NB4 (cell line): ENCODE data around the gene TCHH.

Source experiments
- CTCF ChIP-seq: IDR thresholded peaks from one replicate; pipeline ENCODE4 v1.5.1; 2012; ENCODE audit warnings: low read depth, low read length
- MAX ChIP-seq: IDR thresholded peaks from 2 replicates; pipeline ENCODE4 v1.6.1; 2011; ENCODE audit warnings: low read depth, low read length
- MYC ChIP-seq: IDR thresholded peaks from 2 replicates; pipeline ENCODE4 v1.6.1; 2011; ENCODE audit warnings: low read depth, low read length
- POLR2A ChIP-seq: IDR thresholded peaks from 2 replicates; pipeline ENCODE4 v1.6.1; 2011; ENCODE audit warnings: mild to moderate bottlenecking; ENCODE audit not compliant: insufficient read length; ENCODE audit errors: extremely low read depth

GRCh38 chr1:152125834-152126443 is 10.7 kb upstream of the TCHH start:
- no peak for TF ChIP-seq CTCF
- no peak for TF ChIP-seq POLR2A
- TF ChIP-seq MAX, result no peak
- no peak for TF ChIP-seq MYC
